ENCODE results near the gene SLC22A14. TPM values are rescaled to one million over a fixed set of nuclear protein-coding genes. Genes with fewer than 3 reads are reported as not detected.

The SLC22A14 gene
- total and polyA plus RNA-seq, 10 of the 15 experiments (the other 5 are each of a cell fraction or from before 2014, with no cell fraction given): not detected

GRCh38 chr3:38346587-38347410 lies 64.7 kb downstream of the SLC22A14 start, which contains the start of gene XYLB (continued):
- no peak for TF ChIP-seq SREBF2 (IDR thresholded peaks at IDR 0.05; ENCODE audit: low read length)
- TF ChIP-seq CREB1 (IDR thresholded peaks at IDR 0.05; ENCODE audit: low read depth): peak; percentile 49; the same call in 1 of the 2 replicates
- TF ChIP-seq TBL1XR1 (IDR thresholded peaks at IDR 0.05; ENCODE audit: low read depth, low read length): no peak
- no peak for TF ChIP-seq ZNF592 (IDR thresholded peaks at IDR 0.05)
- no peak for TF ChIP-seq CHD1 (IDR thresholded peaks at IDR 0.05; ENCODE audit: low read depth, low read length)
- TF ChIP-seq MAX (IDR thresholded peaks at IDR 0.05; ENCODE audit: low read depth, low read length): peak; percentile 83; the same call in 1 of the 2 replicates
- TF ChIP-seq ZBTB33 (IDR thresholded peaks at IDR 0.05): no peak
- TF ChIP-seq CHD2 (IDR thresholded peaks at IDR 0.05; ENCODE audit: borderline replicate concordance, low read depth, low read length): 0 out of 2 replicates have a peak, but pooled peaks have one; percentile 35
- TF ChIP-seq NBN (IDR thresholded peaks at IDR 0.05): no peak
- 0 out of 2 replicates have a peak, but pooled peaks have one; percentile 14 for TF ChIP-seq TCF12 (IDR thresholded peaks at IDR 0.05; ENCODE audit: low read depth, low read length)
- TF ChIP-seq GABPA (IDR thresholded peaks at IDR 0.05; ENCODE audit: low read depth): no peak
- TF ChIP-seq CEBPZ (IDR thresholded peaks at IDR 0.05; ENCODE audit: low read depth, low read length): no peak
- no peak for TF ChIP-seq CBFB (IDR thresholded peaks at IDR 0.05; ENCODE audit: low read depth)
- no peak for TF ChIP-seq TCF3 (IDR thresholded peaks at IDR 0.05; ENCODE audit: borderline replicate concordance, insufficient read depth, low read depth, low read length)
- 0 out of 3 replicates have a peak, but pooled peaks of 1 of the 2 experiments have one; percentile 17 for TF ChIP-seq EGR1 (IDR thresholded peaks at IDR 0.05; ENCODE audit: borderline replicate concordance in 1 of 2, low read depth in 2 of 2, low read length in 2 of 2)
- no peak for TF ChIP-seq E4F1 (IDR thresholded peaks at IDR 0.05; ENCODE audit: borderline replicate concordance, partially characterized antibody)
- no peak for TF ChIP-seq HDAC6 (IDR thresholded peaks at IDR 0.05; ENCODE audit: unreplicated experiment)
